B cell (primary cell): ENCODE data around the gene SSRP1. TPM values are rescaled to one million over a fixed set of nuclear protein-coding genes. Genes with fewer than 3 reads are reported as not detected.

Experiments
- ATAC-seq: fragments of 200-7000 bp; cut with Tn5 transposase; one replicate; pipeline ENCODE4 v1.10.0; 2021; ENCODE audit warnings: low read depth, mild to moderate bottlenecking, moderate number of reproducible peaks, moderate library complexity
- CTCF ChIA-PET: fragments of 350-600 bp; sonication (Branson Sonifier 250); formaldehyde crosslinking; loops from one replicate; lab custom pipeline; 2021; ENCODE audit warnings: antibody characterized with exemption, inconsistent platforms; lab: Charles Lee
- POLR2A ChIA-PET: fragments of 350-600 bp; sonication (Branson Sonifier 250); formaldehyde crosslinking; loops from one replicate; lab custom pipeline; 2021; ENCODE audit warnings: antibody characterized with exemption; lab: Charles Lee
- DNase-seq: peaks from one replicate; pipeline ENCODE4 v3.0.0; 2013
- H2AFZ ChIP-seq: 2 replicates; pipeline ENCODE4 v1.6.1; 2012; ENCODE audit warnings: mild to moderate bottlenecking, low read depth, low read length; ENCODE audit not compliant: insufficient read depth, poor library complexity, severe bottlenecking
- H3K27ac ChIP-seq, 2 donors: 1 replicate in 1 of 2; 2 replicates in 1 of 2; pipeline ENCODE4 v1.5.1; 2012 to 2013; ENCODE audit warnings: low read length in 2 of 2, mild to moderate bottlenecking in 2 of 2, moderate library complexity in 1 of 2
- H3K27me3 ChIP-seq, 4 experiments: fragments of 200-600 bp in 1 of 4; sonication (generic) in 1 of 4; replicated peaks in 1 of 4; 1 replicate in 2 of 4; 2 replicates in 2 of 4; pipeline versions ENCODE4 v1.6.1 to v1.7.0; 2013 to 2016; ENCODE audit warnings: low read length in 3 of 4, mild to moderate bottlenecking in 2 of 4, mixed read lengths in 1 of 4, moderate library complexity in 1 of 4; ENCODE audit not compliant: insufficient read depth in 4 of 4, control insufficient read depth in 3 of 4; ENCODE audit errors: control extremely low read depth in 1 of 4
- H3K36me3 ChIP-seq, 2 experiments: replicated peaks in 1 of 2; 1 replicate in 1 of 2; 2 replicates in 1 of 2; pipeline versions ENCODE4 v1.6.1 to v1.7.1; 2013; ENCODE audit warnings: low read length in 1 of 2; ENCODE audit not compliant: insufficient read depth in 2 of 2, control insufficient read depth in 1 of 2; ENCODE audit errors: control extremely low read depth in 1 of 2, extremely low read depth in 1 of 2
- H3K4me1 ChIP-seq, 2 donors: fragments of 200-600 bp in 1 of 2; sonication (generic) in 1 of 2; 1 replicate in 1 of 2; 2 replicates in 1 of 2; pipeline versions ENCODE4 v1.5.1 to v1.6.1; 2013 to 2017; ENCODE audit warnings: low read length in 2 of 2; ENCODE audit not compliant: control insufficient read depth in 2 of 2, insufficient read depth in 2 of 2
- H3K4me2 ChIP-seq: replicated peaks from 2 replicates; pipeline ENCODE3; 2012; ENCODE audit warnings: mild to moderate bottlenecking, low read depth, low read length; ENCODE audit not compliant: poor library complexity, severe bottlenecking
- H3K4me3 ChIP-seq, 5 experiments: fragments of 200-600 bp in 1 of 5; sonication (generic) in 1 of 5; 1 replicate in 3 of 5; 2 replicates in 2 of 5; pipeline versions ENCODE4 v1.5.1 to v1.7.0; 2011 to 2016; ENCODE audit warnings: low read length in 4 of 5, mild to moderate bottlenecking in 4 of 5, low read depth in 2 of 5, control low read depth in 1 of 5, moderate library complexity in 1 of 5; ENCODE audit not compliant: insufficient read depth in 1 of 5; ENCODE audit errors: control extremely low read depth in 1 of 5, extremely low read depth in 1 of 5
- H3K79me2 ChIP-seq: fragments of 200-600 bp; sonication (generic); one replicate; pipeline ENCODE4 v1.6.0; 2016; ENCODE audit warnings: low read length; ENCODE audit not compliant: control insufficient read depth, insufficient read depth
- H3K9ac ChIP-seq: fragments of 200-600 bp; sonication (generic); 2 replicates; pipeline ENCODE4 v1.6.1; 2017; ENCODE audit warnings: mild to moderate bottlenecking, low read length, moderate library complexity
- H3K9me3 ChIP-seq, 3 donors: one replicate each; pipeline versions ENCODE4 v1.6.1 to v1.7.1; 2013; ENCODE audit warnings: low read length in 2 of 3; ENCODE audit not compliant: control insufficient read depth in 2 of 3, insufficient read depth in 1 of 3; ENCODE audit errors: control extremely low read depth in 1 of 3
- H4K20me1 ChIP-seq: 2 replicates; pipeline ENCODE4 v1.6.0; 2012; ENCODE audit warnings: mild to moderate bottlenecking, low read length; ENCODE audit not compliant: insufficient read depth, control insufficient read depth, poor library complexity, severe bottlenecking
- H3K27ac Mint-ChIP-seq: one replicate; pipeline ENCODE4 v1.8.0; 2021; ENCODE audit warnings: mixed read lengths
- H3K27me3 Mint-ChIP-seq: one replicate; pipeline ENCODE4 v1.8.0; 2021; ENCODE audit warnings: mixed read lengths
- H3K4me1 Mint-ChIP-seq: one replicate; pipeline ENCODE4 v1.8.0; 2021; ENCODE audit warnings: mixed read lengths
- H3K4me3 Mint-ChIP-seq: one replicate; pipeline ENCODE4 v1.8.0; 2021; ENCODE audit warnings: mixed read lengths
- H3K9me3 Mint-ChIP-seq: one replicate; pipeline ENCODE4 v1.8.0; 2022; ENCODE audit warnings: mixed read lengths; ENCODE audit not compliant: insufficient read depth
- CTCF ChIP-seq: fragments of 200-600 bp; IDR thresholded peaks from one replicate; pipeline ENCODE4 v1.8.0; 2022; ENCODE audit warnings: antibody characterized with exemption, mild to moderate bottlenecking
- EZH2 ChIP-seq: IDR thresholded peaks from 2 replicates; pipeline ENCODE4 v1.6.1; 2012; ENCODE audit warnings: borderline replicate concordance, low read depth, mild to moderate bottlenecking, moderate library complexity, low read length; ENCODE audit not compliant: insufficient read depth, poor library complexity, severe bottlenecking
- WGBS: methylation state at CpG from one replicate; pipeline ENCODE4 v1.1.5; 2013; ENCODE audit warnings: missing lambda C conversion rate; ENCODE audit not compliant: insufficient coverage; 5-methylcytosine and 5-hydroxymethylcytosine counted together
- intact Hi-C: fragments of 100-400 bp; cut with micrococcal nuclease; formaldehyde crosslinking; loops from one replicate; pipeline ENCODE4 v1.10.0; 2022
- polyA plus RNA-seq: library from polyadenylated mRNA; depleted of rRNA; stranded (reverse); fragments of >200 nt; gene quantifications from 2 replicates; pipeline ENCODE4 v1.2.3, GENCODE V29; 2012
- total RNA-seq, 2 donors: library from RNA; stranded (reverse); fragments of 120-200 nt in 1 of 2; gene quantifications; 1 replicate in 1 of 2; 2 replicates in 1 of 2; pipeline versions ENCODE4 v1.2.3 to v1.2.4, GENCODE V29; 2013 to 2022

The SSRP1 gene
- total and polyA plus RNA-seq, 2 donors (not counting 1 experiment from before 2014, with no cell fraction given): 40.9 to 66.6 TPM

- CTCF ChIA-PET: interaction anchor here (0.6 kb wide), 1 partner anchor 25 kb away, joined by 4 read pairs; no protein-coding TSS in a partner anchor
- TF ChIP-seq CTCF (no peak), EZH2 (no peak)
These were observed 32.3 kb downstream of the SSRP1 start for GRCh38 chr11:57303280-57303989.

GRCh38 chr11:57302489-57302888, 33.2 kb downstream of the SSRP1 start:
- H3K4me2 ChIP-seq: no peak overlapping the region
- H3K79me2 ChIP-seq: no peaks in the 10 kb centered on the region
- CTCF ChIA-PET: no interaction called here
- H2AFZ ChIP-seq: no peak overlapping the region
- WGBS: 95% methylated on average over 15 of the region's 15 CpGs
- no peak overlapping the region for H3K27ac Mint-ChIP-seq
- DNase-seq (no peak), ATAC-seq (no peak)
- POLR2A ChIA-PET: no interaction called here
- no peak overlapping the region for H3K4me3 ChIP-seq
- intact Hi-C loops: no loop called here
- no peaks in the 10 kb centered on the region for H4K20me1 ChIP-seq
- TF ChIP-seq CTCF (no peak), EZH2 (no peak)
- peaks cover 0 to 4% of the 10 kb centered on the region in 2 experiments for H3K36me3 ChIP-seq
- no peak overlapping the region for H3K4me3 Mint-ChIP-seq
- no peaks in the 10 kb centered on the region for H3K4me1 ChIP-seq
- peaks cover 2% of the 10 kb centered on the region for H3K4me1 Mint-ChIP-seq
- H3K27me3 Mint-ChIP-seq: no peaks in the 10 kb centered on the region
- H3K9ac ChIP-seq: no peak overlapping the region
- no peak overlapping the region for H3K27ac ChIP-seq
- peaks cover 0 to 29% (median 12%) of the 10 kb centered on the region in 3 donors for H3K9me3 ChIP-seq
- H3K9me3 Mint-ChIP-seq: no peaks in the 10 kb centered on the region
- no peaks in the 10 kb centered on the region for H3K27me3 ChIP-seq

More at GRCh38 chr11:57303280-57303989, 32.3 kb downstream of the SSRP1 start:
- no peak overlapping the region for H2AFZ ChIP-seq
- no peak overlapping the region for H3K9ac ChIP-seq
- DNase-seq (no peak), ATAC-seq (no peak)
- no peaks in the 10 kb centered on the region for H3K79me2 ChIP-seq
- no peak overlapping the region for H3K4me3 ChIP-seq
- no peaks in the 10 kb centered on the region for H3K4me1 ChIP-seq
- H3K27ac ChIP-seq: no peak overlapping the region
- POLR2A ChIA-PET: no interaction called here
- no peak overlapping the region for H3K4me2 ChIP-seq
- Mint-ChIP-seq H3K9me3 (no peaks in the 10 kb centered on the region), H3K27ac (no peak overlapping the region), H3K27me3 (no peaks in the 10 kb centered on the region), H3K4me1 (peaks cover 2% of the 10 kb centered on the region), H3K4me3 (no peak overlapping the region)
- no peaks in the 10 kb centered on the region for H3K27me3 ChIP-seq
- peaks cover 0 to 22% (median 12%) of the 10 kb centered on the region in 3 donors for H3K9me3 ChIP-seq
- peaks cover 0 to 4% of the 10 kb centered on the region in 2 experiments for H3K36me3 ChIP-seq
- intact Hi-C loops: no loop called here
- H4K20me1 ChIP-seq: no peaks in the 10 kb centered on the region
- 98% methylated on average over 17 of the region's 17 CpGs for WGBS
